Measurements from ENCODE around the gene AFF1.

DNA sequence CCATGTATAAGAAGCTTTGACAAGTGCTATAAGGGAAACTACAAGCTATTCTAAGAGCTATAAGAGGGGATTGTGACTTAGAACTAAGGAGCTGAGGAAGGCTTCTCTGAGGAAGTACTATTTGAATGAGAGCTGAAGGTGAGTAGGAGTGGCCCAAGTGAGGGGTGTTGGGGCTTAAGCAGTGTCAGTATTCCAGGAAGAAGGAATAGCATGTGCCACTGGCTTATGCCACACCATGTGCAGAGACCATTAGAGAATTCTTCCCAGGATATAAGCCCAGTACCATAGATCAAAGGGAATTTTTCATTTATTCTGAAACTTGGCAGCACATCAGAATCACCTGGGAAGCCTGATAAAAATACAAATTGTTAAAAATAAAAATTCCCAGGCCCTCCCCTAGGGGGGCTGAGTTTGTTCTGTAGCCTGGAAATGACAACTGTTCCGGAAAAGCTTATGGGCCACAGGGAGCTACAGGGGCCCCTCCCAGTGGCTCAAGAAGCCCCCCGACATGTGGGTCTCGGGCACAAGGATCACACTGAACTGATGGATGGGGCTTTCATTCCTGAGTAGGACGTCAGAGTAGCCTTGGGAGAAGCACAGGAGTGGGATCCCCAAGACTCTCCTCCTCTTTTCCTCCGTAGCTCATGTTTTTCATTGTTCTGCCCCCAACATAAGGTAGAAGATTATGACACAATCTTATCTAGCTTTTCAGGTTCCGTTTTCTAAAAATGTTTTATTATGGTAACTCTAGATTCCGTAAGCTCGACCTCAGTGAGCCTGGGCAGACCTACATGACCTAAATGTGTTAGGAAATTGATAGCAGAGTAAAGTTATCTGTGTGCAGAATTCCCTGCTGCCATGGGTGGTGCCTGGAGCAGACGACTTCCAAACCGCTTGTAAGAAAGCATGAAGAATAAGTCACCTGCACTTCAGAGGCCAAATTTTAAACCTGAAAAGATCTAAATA, 119.3 kb downstream of the AFF1 start:
- TF ChIP-seq, protein P1, sequence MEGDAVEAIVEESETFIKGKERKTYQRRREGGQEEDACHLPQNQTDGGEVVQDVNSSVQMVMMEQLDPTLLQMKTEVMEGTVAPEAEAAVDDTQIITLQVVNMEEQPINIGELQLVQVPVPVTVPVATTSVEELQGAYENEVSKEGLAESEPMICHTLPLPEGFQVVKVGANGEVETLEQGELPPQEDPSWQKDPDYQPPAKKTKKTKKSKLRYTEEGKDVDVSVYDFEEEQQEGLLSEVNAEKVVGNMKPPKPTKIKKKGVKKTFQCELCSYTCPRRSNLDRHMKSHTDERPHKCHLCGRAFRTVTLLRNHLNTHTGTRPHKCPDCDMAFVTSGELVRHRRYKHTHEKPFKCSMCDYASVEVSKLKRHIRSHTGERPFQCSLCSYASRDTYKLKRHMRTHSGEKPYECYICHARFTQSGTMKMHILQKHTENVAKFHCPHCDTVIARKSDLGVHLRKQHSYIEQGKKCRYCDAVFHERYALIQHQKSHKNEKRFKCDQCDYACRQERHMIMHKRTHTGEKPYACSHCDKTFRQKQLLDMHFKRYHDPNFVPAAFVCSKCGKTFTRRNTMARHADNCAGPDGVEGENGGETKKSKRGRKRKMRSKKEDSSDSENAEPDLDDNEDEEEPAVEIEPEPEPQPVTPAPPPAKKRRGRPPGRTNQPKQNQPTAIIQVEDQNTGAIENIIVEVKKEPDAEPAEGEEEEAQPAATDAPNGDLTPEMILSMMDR (IDR thresholded peaks at IDR 0.05) = no peak
- no peak for TF ChIP-seq POLR2A (IDR thresholded peaks at IDR 0.05)
- no peak for TF ChIP-seq POLR2AphosphoS5 (IDR thresholded peaks at IDR 0.05; ENCODE audit: insufficient read depth in 1 of 2, low read depth in 1 of 2)
